Omental fat pad (tissue), 4 donors: ENCODE results near the gene HLA-C. TPM values are rescaled to one million over a fixed set of nuclear protein-coding genes. Genes with fewer than 3 reads are reported as not detected.

Experiments
- ATAC-seq: fragments of 150-250 bp; one replicate; pipeline ENCODE4 v1.9.1; 2016; ENCODE audit warnings: mild to moderate bottlenecking, moderate library complexity; ENCODE audit not compliant: low FRiP score
- DNase-seq: peaks from one replicate; pipeline ENCODE4 v3.0.0-alpha.2; 2019; ENCODE audit warnings: low spot score
- CTCF ChIP-seq, 3 donors: fragments of 450-650 bp; IDR thresholded peaks; one replicate each; pipeline ENCODE4 v1.5.1; 2016 to 2017; ENCODE audit warnings: antibody characterized with exemption in 3 of 3, mild to moderate bottlenecking in 3 of 3, moderate library complexity in 2 of 3
- total RNA-seq, 4 donors: library from RNA; depleted of rRNA; stranded (reverse); fragments of >200 nt; gene quantifications; one replicate each; pipeline ENCODE4 v1.1.0, GENCODE V29; 2016

The HLA-C gene
- total RNA-seq, 4 donors from 2014 or later, result 210 to 923 (median 462) TPM

GRCh38 chr6:31307669-31308049 is 35.8 kb upstream of the HLA-C start:
- no peak for ATAC-seq

GRCh38 chr6:31305703-31306219 is 33.9 kb upstream of the HLA-C start:
- DNase-seq (no peak), ATAC-seq (no peak)
- no peak for TF ChIP-seq CTCF (IDR thresholded peaks at IDR 0.05)

More at GRCh38 chr6:31307669-31308049, 35.8 kb upstream of the HLA-C start:
- TF ChIP-seq CTCF (IDR thresholded peaks at IDR 0.05), result no peak
- no peak for DNase-seq

- no peak for DNase-seq
- no peak for TF ChIP-seq CTCF (IDR thresholded peaks at IDR 0.05)
- no peak for ATAC-seq
These were observed 32.8 kb upstream of the HLA-C start for GRCh38 chr6:31304683-31305082.

GRCh38 chr6:31300797-31301196 is 28.9 kb upstream of the HLA-C start:
- no peak for TF ChIP-seq CTCF (IDR thresholded peaks at IDR 0.05)
- DNase-seq (no peak), ATAC-seq (no peak)

- no peak for DNase-seq
- ATAC-seq, result no peak
- no peak for TF ChIP-seq CTCF (IDR thresholded peaks at IDR 0.05)
These were observed 28.1 kb upstream of the HLA-C start for GRCh38 chr6:31299947-31300346.

GRCh38 chr6:31299511-31299910 is 27.6 kb upstream of the HLA-C start:
- ATAC-seq, result no peak
- no peak for TF ChIP-seq CTCF (IDR thresholded peaks at IDR 0.05)
- DNase-seq, result no peak

- ATAC-seq, result no peak
- no peak for TF ChIP-seq CTCF (IDR thresholded peaks at IDR 0.05)
- DNase-seq, result no peak
These were observed 22.2 kb upstream of the HLA-C start for GRCh38 chr6:31294056-31294455.
